Neutrophil (primary cell): ENCODE results near the gene ZBTB16.

ENCODE experiments used
- H3K27ac ChIP-seq: fragments of 200-600 bp; sonication (generic); 2 replicates; pipeline ENCODE4 v1.5.1; 2016; ENCODE audit warnings: mild to moderate bottlenecking, moderate library complexity
- H3K27me3 ChIP-seq: fragments of 200-600 bp; sonication (generic); 2 replicates; pipeline ENCODE4 v1.6.0; 2016; ENCODE audit warnings: mild to moderate bottlenecking
- H3K36me3 ChIP-seq: fragments of 200-600 bp; sonication (generic); 2 replicates; pipeline ENCODE4 v1.5.1; 2017
- H3K4me1 ChIP-seq, 2 experiments: fragments of 200-600 bp in 1 of 2; sonication (generic) in 1 of 2; 1 replicate in 1 of 2; 2 replicates in 1 of 2; pipeline versions ENCODE4 v1.5.1 to v1.6.1; 2013 to 2016; ENCODE audit warnings: low read depth in 1 of 2, low read length in 1 of 2, mild to moderate bottlenecking in 1 of 2, moderate library complexity in 1 of 2; ENCODE audit not compliant: control insufficient read depth in 1 of 2, insufficient read depth in 1 of 2
- H3K4me3 ChIP-seq, 2 experiments: fragments of 200-600 bp in 1 of 2; sonication (generic) in 1 of 2; 1 replicate in 1 of 2; 2 replicates in 1 of 2; pipeline ENCODE4 v1.5.1; 2013 to 2016; ENCODE audit warnings: low read depth in 1 of 2, low read length in 1 of 2, mild to moderate bottlenecking in 1 of 2, moderate library complexity in 1 of 2
- H3K9me3 ChIP-seq: fragments of 200-600 bp; sonication (generic); 2 replicates; pipeline ENCODE4 v1.5.1; 2016
- TF ChIP-seq, protein P1 (sequence below): fragments of 200-600 bp; sonication (generic); IDR thresholded peaks from 2 replicates; pipeline ENCODE4 v1.5.1; 2016; ENCODE audit warnings: antibody characterized with exemption

The ZBTB16 gene

DNA sequence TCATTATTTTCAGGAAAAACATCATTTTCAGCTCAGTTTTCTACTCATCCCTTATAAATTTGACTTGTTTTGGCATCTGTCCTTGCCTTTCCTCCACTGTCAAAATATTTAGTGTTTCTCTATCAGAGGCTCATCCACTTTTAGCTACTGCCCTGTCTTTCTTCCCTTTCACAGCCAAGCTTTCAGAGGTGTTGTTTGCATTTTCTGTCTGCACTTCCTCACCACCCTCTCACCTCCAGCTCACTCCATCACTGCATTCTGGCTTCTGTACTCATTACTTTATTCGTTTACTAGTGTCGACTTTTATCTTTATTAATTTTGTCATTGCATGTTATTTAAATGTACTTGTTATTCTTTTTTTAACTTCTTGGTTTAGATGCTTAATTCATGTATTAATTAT, 210.0 kb downstream of the ZBTB16 start:
- no peak overlapping the region for H3K27ac ChIP-seq
- H3K36me3 ChIP-seq = no peaks in the 10 kb centered on the region
- H3K4me1 ChIP-seq = no peaks in the 10 kb centered on the region
- no peak overlapping the region for H3K4me3 ChIP-seq
- H3K9me3 ChIP-seq = no peaks in the 10 kb centered on the region
- peaks cover 65% of the 10 kb centered on the region for H3K27me3 ChIP-seq
- TF ChIP-seq, protein P1, sequence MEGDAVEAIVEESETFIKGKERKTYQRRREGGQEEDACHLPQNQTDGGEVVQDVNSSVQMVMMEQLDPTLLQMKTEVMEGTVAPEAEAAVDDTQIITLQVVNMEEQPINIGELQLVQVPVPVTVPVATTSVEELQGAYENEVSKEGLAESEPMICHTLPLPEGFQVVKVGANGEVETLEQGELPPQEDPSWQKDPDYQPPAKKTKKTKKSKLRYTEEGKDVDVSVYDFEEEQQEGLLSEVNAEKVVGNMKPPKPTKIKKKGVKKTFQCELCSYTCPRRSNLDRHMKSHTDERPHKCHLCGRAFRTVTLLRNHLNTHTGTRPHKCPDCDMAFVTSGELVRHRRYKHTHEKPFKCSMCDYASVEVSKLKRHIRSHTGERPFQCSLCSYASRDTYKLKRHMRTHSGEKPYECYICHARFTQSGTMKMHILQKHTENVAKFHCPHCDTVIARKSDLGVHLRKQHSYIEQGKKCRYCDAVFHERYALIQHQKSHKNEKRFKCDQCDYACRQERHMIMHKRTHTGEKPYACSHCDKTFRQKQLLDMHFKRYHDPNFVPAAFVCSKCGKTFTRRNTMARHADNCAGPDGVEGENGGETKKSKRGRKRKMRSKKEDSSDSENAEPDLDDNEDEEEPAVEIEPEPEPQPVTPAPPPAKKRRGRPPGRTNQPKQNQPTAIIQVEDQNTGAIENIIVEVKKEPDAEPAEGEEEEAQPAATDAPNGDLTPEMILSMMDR = no peak

DNA sequence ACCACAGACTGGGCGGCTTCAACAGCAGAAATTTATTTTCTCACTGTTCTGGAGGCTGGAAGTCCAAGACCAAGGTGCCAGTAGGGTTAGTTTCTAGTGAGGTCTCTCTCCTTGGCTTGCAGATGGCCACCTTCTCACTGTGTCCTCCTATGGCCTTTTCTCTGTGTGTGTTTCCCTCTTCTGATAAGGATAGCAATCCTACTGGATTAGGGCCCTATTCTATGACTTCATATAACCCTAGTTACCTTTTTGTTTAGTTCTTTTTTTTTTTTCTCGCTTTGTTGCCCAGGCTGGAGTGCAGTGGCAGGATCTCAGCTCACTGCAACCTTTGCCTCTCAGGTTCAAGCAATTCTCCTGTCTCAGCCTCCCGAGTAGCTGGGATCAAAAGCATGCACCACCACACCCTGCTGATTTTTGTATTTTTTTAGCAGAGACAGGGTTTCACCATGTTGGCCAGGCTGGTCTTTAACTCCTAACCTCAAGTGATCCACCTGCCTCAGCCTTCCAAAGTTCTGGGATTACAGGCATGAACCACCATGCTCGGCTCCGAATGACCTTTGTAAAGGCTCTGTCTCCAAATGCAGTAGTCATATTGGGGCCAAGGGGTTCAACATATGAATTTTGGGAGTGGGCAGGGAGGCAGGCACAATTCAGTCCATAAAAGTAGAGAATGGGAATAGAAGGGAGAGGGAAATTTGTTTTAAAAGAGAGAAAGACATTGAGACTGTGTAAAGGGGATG, 211.2 kb downstream of the ZBTB16 start:
- TF ChIP-seq, protein P1 = no peak
- Histone ChIP-seq H3K4me1 (no peaks in the 10 kb centered on the region), H3K36me3 (no peaks in the 10 kb centered on the region), H3K27me3 (peaks cover 66% of the 10 kb centered on the region), H3K9me3 (no peaks in the 10 kb centered on the region), H3K4me3 (no peak overlapping the region), H3K27ac (no peak overlapping the region)

GRCh38 chr11:114271316-114271715, 211.8 kb downstream of the ZBTB16 start:
- Histone ChIP-seq H3K27me3 (peaks cover 73% of the 10 kb centered on the region), H3K4me3 (no peak overlapping the region), H3K27ac (no peak overlapping the region), H3K4me1 (no peaks in the 10 kb centered on the region), H3K9me3 (no peaks in the 10 kb centered on the region), H3K36me3 (no peaks in the 10 kb centered on the region)
- TF ChIP-seq, protein P1 = no peak

DNA sequence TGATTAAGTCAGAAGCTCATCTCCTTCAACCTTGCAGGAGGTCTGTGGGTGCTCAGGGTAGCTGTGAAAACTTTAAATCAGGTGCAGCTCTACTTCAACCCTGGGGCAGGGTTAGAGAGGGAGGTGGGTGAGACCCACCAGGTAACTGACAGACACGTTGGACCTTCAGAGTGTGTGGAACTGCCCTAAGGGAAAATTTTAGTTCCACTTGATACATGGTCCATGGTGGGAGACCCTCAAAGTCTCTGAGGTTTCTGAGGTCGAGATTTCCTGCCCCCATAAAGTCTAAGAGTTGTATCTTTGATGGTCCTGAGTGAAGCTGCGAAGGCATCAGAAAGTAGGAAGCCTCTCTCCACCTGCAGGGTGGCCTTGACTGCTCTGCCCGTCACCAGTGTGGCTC, 212.8 kb downstream of the ZBTB16 start:
- Histone ChIP-seq H3K4me1 (no peaks in the 10 kb centered on the region), H3K9me3 (no peaks in the 10 kb centered on the region), H3K27ac (no peak overlapping the region), H3K36me3 (no peaks in the 10 kb centered on the region), H3K27me3 (peaks cover 83% of the 10 kb centered on the region), H3K4me3 (no peak overlapping the region)
- TF ChIP-seq, protein P1 = no peak

- Histone ChIP-seq H3K36me3 (no peaks in the 10 kb centered on the region), H3K4me3 (no peak overlapping the region), H3K9me3 (no peaks in the 10 kb centered on the region), H3K4me1 (no peaks in the 10 kb centered on the region), H3K27ac (no peak overlapping the region), H3K27me3 (peaks cover 89% of the 10 kb centered on the region)
- TF ChIP-seq, protein P1 = no peak
These were observed 213.6 kb downstream of the ZBTB16 start for GRCh38 chr11:114273071-114273470.
